DMS114 treated with DMSO at 0.1 percent for 48 hours (cell line): ENCODE results near the gene DNAJC22.
A peak's percentile ranks its signal among the peaks of the same experiment; 100 is the strongest.
"Not testable (repeated sequence)": the region's sequence is repeated elsewhere in the genome, so short reads cannot be mapped to it uniquely, and the experiment has no call there.

Experiments used
- DNase-seq: peaks from one replicate; lab custom pipeline; 2025; ENCODE audit not compliant: unreplicated experiment; lab: John Stamatoyannopoulos, UW

Gene DNAJC22

GRCh38 chr12:49367381-49368239, 20.9 kb downstream of the DNAJC22 start, which contains the start of gene SPATS2:
SPATS2 (plus strand) TSS chr12:49367462; CDS start chr12:49461013, 93,551 bp downstream.
- no peak for DNase-seq

- no peak for DNase-seq
Observed at GRCh38 chr12:49368240-49368600, 21.5 kb downstream of the DNAJC22 start.

- DNase-seq = peak; percentile 55
Observed at GRCh38 chr12:49369411-49370145, 22.9 kb downstream of the DNAJC22 start.

- DNase-seq = no peak
Observed at GRCh38 chr12:49370539-49370938, 23.9 kb downstream of the DNAJC22 start.

GRCh38 chr12:49375406-49375805, 28.7 kb downstream of the DNAJC22 start:
- DNase-seq = no peak

- DNase-seq = no peak
Observed at GRCh38 chr12:49377386-49377785, 30.7 kb downstream of the DNAJC22 start.

GRCh38 chr12:49380184-49380583, 33.5 kb downstream of the DNAJC22 start:
- not testable (repeated sequence) for DNase-seq

- DNase-seq = no peak
Observed at GRCh38 chr12:49388682-49389386, 42.1 kb downstream of the DNAJC22 start.

GRCh38 chr12:49389387-49389703, 42.7 kb downstream of the DNAJC22 start:
- no peak for DNase-seq

- DNase-seq = no peak
Observed at GRCh38 chr12:49397000-49397399, 50.3 kb downstream of the DNAJC22 start.

GRCh38 chr12:49400304-49400703, 53.6 kb downstream of the DNAJC22 start:
- DNase-seq = no peak
